K562 treated with DMSO at 1 percent for 4 hours (cell line): ENCODE data around the gene GARNL3. TPM values are rescaled to one million over a fixed set of nuclear protein-coding genes. Genes with fewer than 3 reads are reported as not detected.

Experiments used
- total RNA-seq: library from RNA; unstranded; fragments of 300-600 nt; gene quantifications from 2 replicates; pipeline ENCODE4 v1.2.3, GENCODE V29; 2022; ENCODE audit not compliant: insufficient read depth

GARNL3 gene
- total RNA-seq = 0.34 TPM in 1 of 2 replicates, not detected in the other

GRCh38 chr9:127264462-127265219, at the start of gene GARNL3:
Gene GARNL3, plus strand, starts transcription at chr9:127264774. Its CDS starts 104 bp downstream, at chr9:127264878.

GRCh38 chr9:127396808-127397645, 132.5 kb downstream of the GARNL3 start, which contains the start of gene SLC2A8:
Gene SLC2A8, plus strand, starts transcription at chr9:127397169. Its CDS starts 62 bp downstream, at chr9:127397231.

GRCh38 chr9:127423934-127424675, 159.5 kb downstream of the GARNL3 start, which contains the start of gene ZNF79:
Gene ZNF79, plus strand, starts transcription at chr9:127424382. Its CDS starts 406 bp downstream, at chr9:127424788.

Other genes with a start within 250 kb of the GARNL3 start
- not detected in 2 replicates for gene ANGPTL2, start 142.1 kb upstream of the GARNL3 start, total RNA-seq
- 6.4 and 7.5 TPM in 2 replicates for gene SLC2A8, start 132.4 kb downstream of the GARNL3 start, total RNA-seq
- 3.2 and 4.7 TPM in 2 replicates for gene ZNF79, start 159.6 kb downstream of the GARNL3 start, total RNA-seq
- gene RPL12, start 186.6 kb downstream of the GARNL3 start, total RNA-seq = 5,332 and 5,686 TPM in 2 replicates
- gene LRSAM1, start 186.7 kb downstream of the GARNL3 start, total RNA-seq = 13.3 and 14.2 TPM in 2 replicates